Measurements from ENCODE around the gene FAM185A.
"Not testable (repeated sequence)": the region's sequence is repeated elsewhere in the genome, so short reads cannot be mapped to it uniquely, and the experiment has no call there.

FAM185A gene

DNA sequence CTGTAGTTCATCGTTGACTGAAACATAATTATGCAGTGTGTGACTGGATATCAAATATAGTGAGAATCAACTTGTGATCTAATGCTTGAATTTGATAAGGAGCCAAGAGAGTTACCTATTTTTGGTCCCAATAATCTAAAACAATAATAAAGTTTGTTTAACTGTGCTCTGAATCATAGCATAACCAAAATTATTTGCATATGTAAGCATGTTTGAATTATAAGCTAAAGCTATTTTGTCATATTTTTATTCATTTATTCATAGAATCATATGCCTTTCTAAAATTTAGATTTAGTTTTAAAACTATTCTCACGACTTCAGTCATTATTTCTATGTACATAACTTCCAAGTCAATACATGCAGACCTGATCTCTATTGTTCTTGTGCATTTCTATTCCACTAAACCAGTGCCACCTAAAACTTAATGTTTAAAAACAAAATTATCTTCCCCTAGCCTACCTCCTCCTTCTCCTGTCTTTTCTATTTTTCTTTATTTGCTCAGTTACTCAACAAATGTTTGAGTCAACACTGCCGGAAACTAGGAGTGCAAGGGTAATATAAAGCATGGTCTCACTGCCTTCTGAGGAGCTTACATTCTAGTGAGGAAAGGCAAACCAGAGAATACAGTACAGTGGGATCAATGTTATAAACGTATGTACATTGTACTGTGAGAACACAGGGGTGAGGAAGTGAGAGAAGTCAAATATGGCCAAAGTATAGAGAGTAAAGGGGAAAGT, 41.7 kb downstream of the FAM185A start:
- H3K4me3 ChIP-seq (ENCODE audit: low read length); H3K36me3 ChIP-seq (ENCODE audit: control insufficient read depth, insufficient read depth, low read length); H3K27me3 ChIP-seq (ENCODE audit: control insufficient read depth, insufficient read depth, low read length); H3K4me1 ChIP-seq (ENCODE audit: control insufficient read depth, insufficient read depth, low read length); H3K9ac ChIP-seq (ENCODE audit: low read length); H3K27ac ChIP-seq (ENCODE audit: low read depth, low read length): not testable (repeated sequence)

GRCh38 chr7:102791367-102791766, 42.6 kb downstream of the FAM185A start:
- H3K4me3 ChIP-seq (ENCODE audit: low read length); H3K9ac ChIP-seq (ENCODE audit: low read length); H3K36me3 ChIP-seq (ENCODE audit: control insufficient read depth, insufficient read depth, low read length); H3K27ac ChIP-seq (ENCODE audit: low read depth, low read length); H3K27me3 ChIP-seq (ENCODE audit: control insufficient read depth, insufficient read depth, low read length); H3K4me1 ChIP-seq (ENCODE audit: control insufficient read depth, insufficient read depth, low read length): not testable (repeated sequence)

- H3K27ac ChIP-seq (ENCODE audit: low read depth, low read length); H3K9ac ChIP-seq (ENCODE audit: low read length); H3K4me3 ChIP-seq (ENCODE audit: low read length): not testable (repeated sequence)
Observed at GRCh38 chr7:102791831-102792230, 43.0 kb downstream of the FAM185A start.

GRCh38 chr7:102794567-102794966, 45.8 kb downstream of the FAM185A start:
- H3K27me3 ChIP-seq (ENCODE audit: control insufficient read depth, insufficient read depth, low read length); H3K4me1 ChIP-seq (ENCODE audit: control insufficient read depth, insufficient read depth, low read length); H3K9ac ChIP-seq (ENCODE audit: low read length); H3K36me3 ChIP-seq (ENCODE audit: control insufficient read depth, insufficient read depth, low read length); H3K4me3 ChIP-seq (ENCODE audit: low read length); H3K27ac ChIP-seq (ENCODE audit: low read depth, low read length): not testable (repeated sequence)

More at GRCh38 chr7:102791831-102792230, 43.0 kb downstream of the FAM185A start:
- not testable (repeated sequence) for H3K36me3 ChIP-seq (ENCODE audit: control insufficient read depth, insufficient read depth, low read length); H3K27me3 ChIP-seq (ENCODE audit: control insufficient read depth, insufficient read depth, low read length); H3K4me1 ChIP-seq (ENCODE audit: control insufficient read depth, insufficient read depth, low read length)

GRCh38 chr7:102795987-102796595, 47.3 kb downstream of the FAM185A start:
- H3K4me3 ChIP-seq (ENCODE audit: low read length); H3K27ac ChIP-seq (ENCODE audit: low read depth, low read length); H3K36me3 ChIP-seq (ENCODE audit: control insufficient read depth, insufficient read depth, low read length); H3K9ac ChIP-seq (ENCODE audit: low read length); H3K4me1 ChIP-seq (ENCODE audit: control insufficient read depth, insufficient read depth, low read length); H3K27me3 ChIP-seq (ENCODE audit: control insufficient read depth, insufficient read depth, low read length): not testable (repeated sequence)

DNA sequence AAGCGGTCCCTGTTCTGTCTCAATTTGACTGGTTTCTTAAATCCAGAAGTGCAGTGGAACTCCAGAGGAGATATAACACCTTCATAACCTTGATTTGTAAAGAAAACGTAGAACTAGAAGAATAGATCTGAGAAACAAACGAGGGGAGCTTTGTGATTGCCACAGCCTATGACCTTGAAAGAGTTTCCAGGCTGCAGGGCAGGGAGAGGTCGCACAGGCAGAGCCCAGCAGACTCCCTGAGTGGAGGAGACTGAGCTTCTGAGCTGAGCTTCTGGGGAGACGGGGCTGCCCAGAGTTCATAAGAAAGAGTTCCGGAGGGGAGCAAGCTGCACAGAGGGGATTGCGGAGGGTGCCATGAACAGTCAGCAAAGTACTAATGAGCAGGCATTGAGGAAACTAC, 57.8 kb downstream of the FAM185A start:
- Histone ChIP-seq H3K36me3 (ENCODE audit: control insufficient read depth, insufficient read depth, low read length) (no peaks in the 10 kb centered on the region), H3K4me3 (ENCODE audit: low read length) (no peak overlapping the region), H3K4me1 (ENCODE audit: control insufficient read depth, insufficient read depth, low read length) (no peaks in the 10 kb centered on the region), H3K27ac (ENCODE audit: low read depth, low read length) (no peak overlapping the region), H3K9ac (ENCODE audit: low read length) (no peak overlapping the region), H3K27me3 (ENCODE audit: control insufficient read depth, insufficient read depth, low read length) (no peaks in the 10 kb centered on the region)

GRCh38 chr7:102810916-102811315, 62.1 kb downstream of the FAM185A start:
- Histone ChIP-seq H3K4me3 (ENCODE audit: low read length) (no peak overlapping the region), H3K36me3 (ENCODE audit: control insufficient read depth, insufficient read depth, low read length) (no peaks in the 10 kb centered on the region), H3K9ac (ENCODE audit: low read length) (no peak overlapping the region), H3K27me3 (ENCODE audit: control insufficient read depth, insufficient read depth, low read length) (no peaks in the 10 kb centered on the region), H3K4me1 (ENCODE audit: control insufficient read depth, insufficient read depth, low read length) (no peaks in the 10 kb centered on the region), H3K27ac (ENCODE audit: low read depth, low read length) (no peak overlapping the region)

GRCh38 chr7:102811942-102812678, 63.3 kb downstream of the FAM185A start:
- H3K4me1 ChIP-seq (ENCODE audit: control insufficient read depth, insufficient read depth, low read length) = no peaks in the 10 kb centered on the region
- H3K9ac ChIP-seq (ENCODE audit: low read length) = no peak overlapping the region
- no peak overlapping the region for H3K27ac ChIP-seq (ENCODE audit: low read depth, low read length)
- no peaks in the 10 kb centered on the region for H3K27me3 ChIP-seq (ENCODE audit: control insufficient read depth, insufficient read depth, low read length)
- H3K4me3 ChIP-seq (ENCODE audit: low read length) = no peak overlapping the region
- H3K36me3 ChIP-seq (ENCODE audit: control insufficient read depth, insufficient read depth, low read length) = no peaks in the 10 kb centered on the region

DNA sequence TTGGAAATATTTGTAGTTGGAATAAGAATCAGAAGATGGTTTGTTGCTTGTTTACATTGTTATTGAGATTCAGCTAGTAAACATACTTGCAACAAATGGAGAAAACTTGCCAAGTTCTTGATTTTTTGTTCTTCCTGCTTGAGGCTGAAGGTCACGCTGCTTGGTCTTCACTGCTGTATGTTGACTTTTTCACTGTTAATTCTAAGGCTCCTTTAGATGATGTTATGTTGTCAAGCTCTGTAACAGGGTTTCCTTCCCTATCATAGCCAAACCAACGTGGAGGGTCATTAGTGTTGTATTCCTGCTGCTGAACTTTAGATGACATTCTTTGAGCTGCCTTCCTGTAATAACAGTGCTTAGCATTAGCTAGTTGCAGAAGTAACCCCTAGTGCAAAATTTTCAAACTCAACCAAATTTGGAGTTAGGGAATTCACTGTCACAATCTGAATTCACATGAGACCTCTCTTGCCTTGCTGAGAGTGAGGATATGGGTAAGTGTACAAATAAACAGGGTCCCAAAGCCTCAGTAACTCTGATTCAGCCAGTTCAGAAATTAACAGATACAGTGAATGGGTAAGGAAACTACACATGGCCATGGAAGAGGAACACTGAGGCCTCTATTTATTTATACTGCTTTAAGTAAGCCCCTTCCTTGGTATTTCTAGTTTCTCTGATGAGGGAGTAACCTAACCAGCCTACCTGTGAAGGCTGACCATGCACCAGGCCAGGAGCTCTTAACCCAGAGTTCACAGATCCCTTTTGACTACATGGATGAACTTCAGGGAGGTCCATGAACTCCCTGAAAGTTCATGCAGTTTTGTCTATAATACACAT, 64.6 kb downstream of the FAM185A start:
- Histone ChIP-seq H3K27me3 (ENCODE audit: control insufficient read depth, insufficient read depth, low read length) (no peaks in the 10 kb centered on the region), H3K4me1 (ENCODE audit: control insufficient read depth, insufficient read depth, low read length) (no peaks in the 10 kb centered on the region), H3K9ac (ENCODE audit: low read length) (no peak overlapping the region), H3K4me3 (ENCODE audit: low read length) (no peak overlapping the region), H3K36me3 (ENCODE audit: control insufficient read depth, insufficient read depth, low read length) (no peaks in the 10 kb centered on the region), H3K27ac (ENCODE audit: low read depth, low read length) (no peak overlapping the region)

- Histone ChIP-seq H3K27ac (ENCODE audit: low read depth, low read length) (no peak overlapping the region), H3K4me3 (ENCODE audit: low read length) (no peak overlapping the region), H3K36me3 (ENCODE audit: control insufficient read depth, insufficient read depth, low read length) (no peaks in the 10 kb centered on the region), H3K27me3 (ENCODE audit: control insufficient read depth, insufficient read depth, low read length) (no peaks in the 10 kb centered on the region), H3K4me1 (ENCODE audit: control insufficient read depth, insufficient read depth, low read length) (no peaks in the 10 kb centered on the region), H3K9ac (ENCODE audit: low read length) (no peak overlapping the region)
Observed at GRCh38 chr7:102814025-102814471, 65.2 kb downstream of the FAM185A start.

- H3K27ac ChIP-seq (ENCODE audit: low read depth, low read length) = no peak overlapping the region
- no peaks in the 10 kb centered on the region for H3K36me3 ChIP-seq (ENCODE audit: control insufficient read depth, insufficient read depth, low read length)
- no peak overlapping the region for H3K9ac ChIP-seq (ENCODE audit: low read length)
- no peaks in the 10 kb centered on the region for H3K27me3 ChIP-seq (ENCODE audit: control insufficient read depth, insufficient read depth, low read length)
- no peaks in the 10 kb centered on the region for H3K4me1 ChIP-seq (ENCODE audit: control insufficient read depth, insufficient read depth, low read length)
- no peak overlapping the region for H3K4me3 ChIP-seq (ENCODE audit: low read length)
Observed at GRCh38 chr7:102817616-102818573, 69.1 kb downstream of the FAM185A start.
